Esophagus muscularis mucosa (tissue), 4 donors: Measurements from ENCODE around the gene VSIG10. TPM values are rescaled to one million over a fixed set of nuclear protein-coding genes. Genes with fewer than 3 reads are reported as not detected.

Experiments used
- DNase-seq: peaks from one replicate; pipeline ENCODE4 v3.0.0-alpha.2; 2017; ENCODE audit errors: extremely low spot score
- H3K27ac ChIP-seq, 4 donors: fragments of 200-600 bp; sonication (generic); replicated peaks in 1 of 4; 1 replicate in 3 of 4; 2 replicates in 1 of 4; pipeline ENCODE4 v1.5.1; 2016 to 2019; ENCODE audit warnings: mild to moderate bottlenecking in 1 of 4
- H3K27me3 ChIP-seq, 4 donors: fragments of 200-600 bp; sonication (generic); one replicate each; pipeline versions ENCODE4 v1.5.1 to v1.6.0; 2016 to 2019
- H3K36me3 ChIP-seq, 4 donors: fragments of 200-600 bp; sonication (generic); one replicate each; pipeline ENCODE4 v1.5.1; 2016 to 2019
- H3K4me1 ChIP-seq, 4 donors: fragments of 200-600 bp; sonication (generic); one replicate each; pipeline ENCODE4 v1.5.1; 2016 to 2019
- H3K4me3 ChIP-seq, 4 donors: fragments of 200-600 bp; sonication (generic); 1 replicate in 2 of 4; 2 replicates in 2 of 4; pipeline ENCODE4 v1.5.1; 2016 to 2019; ENCODE audit warnings: mild to moderate bottlenecking in 4 of 4, moderate library complexity in 1 of 4
- H3K9me3 ChIP-seq, 4 donors: fragments of 200-600 bp; sonication (generic); 1 replicate in 3 of 4; 2 replicates in 1 of 4; pipeline ENCODE4 v1.5.1; 2016 to 2019
- EP300 ChIP-seq: sonication (generic); formaldehyde crosslinking; IDR thresholded peaks from one replicate; pipeline ENCODE4 v1.6.1; 2017; ENCODE audit warnings: antibody characterized with exemption
- POLR2A ChIP-seq: fragments of 450-650 bp; IDR thresholded peaks from one replicate; pipeline ENCODE4 v1.6.1; 2017; ENCODE audit warnings: antibody characterized with exemption, moderate library complexity, mild to moderate bottlenecking, low read depth
- POLR2AphosphoS5 ChIP-seq, 2 donors: sonication (generic); formaldehyde crosslinking; IDR thresholded peaks; one replicate each; pipeline ENCODE4 v1.6.1; 2017; ENCODE audit warnings: antibody characterized with exemption in 2 of 2
- WGBS: methylation state at CpG from one replicate; pipeline ENCODE4 v1.1.5; 2018; 5-methylcytosine and 5-hydroxymethylcytosine counted together
- intact Hi-C: fragments of 100-400 bp; cut with DNase I; formaldehyde crosslinking; loops from one replicate; pipeline ENCODE4 v1.15.1; 2023
- total RNA-seq, 4 donors: library from RNA; depleted of rRNA; stranded (reverse); fragments of >200 nt; gene quantifications; one replicate each; pipeline versions ENCODE4 v1.1.0 to v1.2.1, GENCODE V29; 2016
- TF ChIP-seq, protein P1 (sequence below), 3 experiments: fragments of 200-600 bp in 2 of 3; fragments of 450-650 bp in 1 of 3; sonication (generic) in 2 of 3; IDR thresholded peaks; one replicate each; pipeline ENCODE4 v1.5.1; 2017 to 2019; ENCODE audit warnings: antibody characterized with exemption in 3 of 3, mild to moderate bottlenecking in 2 of 3, moderate library complexity in 1 of 3

The VSIG10 gene
- total RNA-seq, 4 donors from 2014 or later = 14.1 to 71.7 (median 22.0) TPM

DNA sequence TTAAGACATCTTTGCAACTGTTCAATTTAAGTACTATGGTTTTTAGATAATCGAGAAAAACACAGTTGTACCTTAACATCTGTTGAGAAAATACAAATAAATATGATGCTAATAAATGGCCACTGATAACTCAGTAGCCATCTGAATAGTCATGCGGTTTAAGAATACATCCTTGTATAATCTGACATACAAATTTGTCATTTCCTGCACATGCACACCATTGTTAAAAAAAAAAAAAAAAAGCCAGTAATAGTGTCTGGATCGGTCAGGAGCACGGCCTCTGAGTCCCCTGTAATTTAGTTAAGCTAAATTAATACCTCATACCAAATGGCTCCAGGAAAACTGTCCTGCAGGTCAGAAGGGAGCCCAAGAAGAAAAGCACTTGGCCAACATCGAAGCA, 70.5 kb downstream of the VSIG10 start:
- no peak overlapping the region for H3K4me3 ChIP-seq
- peaks cover 67 to 98% (median 92%) of the 10 kb centered on the region in 4 donors for H3K36me3 ChIP-seq
- H3K27ac ChIP-seq = no peak overlapping the region
- no peaks in the 10 kb centered on the region for H3K9me3 ChIP-seq
- DNase-seq = no peak
- TF ChIP-seq EP300 (no peak), POLR2A (no peak), POLR2AphosphoS5 (IDR thresholded peaks at IDR 0.05) (no peak)
- TF ChIP-seq, protein P1, sequence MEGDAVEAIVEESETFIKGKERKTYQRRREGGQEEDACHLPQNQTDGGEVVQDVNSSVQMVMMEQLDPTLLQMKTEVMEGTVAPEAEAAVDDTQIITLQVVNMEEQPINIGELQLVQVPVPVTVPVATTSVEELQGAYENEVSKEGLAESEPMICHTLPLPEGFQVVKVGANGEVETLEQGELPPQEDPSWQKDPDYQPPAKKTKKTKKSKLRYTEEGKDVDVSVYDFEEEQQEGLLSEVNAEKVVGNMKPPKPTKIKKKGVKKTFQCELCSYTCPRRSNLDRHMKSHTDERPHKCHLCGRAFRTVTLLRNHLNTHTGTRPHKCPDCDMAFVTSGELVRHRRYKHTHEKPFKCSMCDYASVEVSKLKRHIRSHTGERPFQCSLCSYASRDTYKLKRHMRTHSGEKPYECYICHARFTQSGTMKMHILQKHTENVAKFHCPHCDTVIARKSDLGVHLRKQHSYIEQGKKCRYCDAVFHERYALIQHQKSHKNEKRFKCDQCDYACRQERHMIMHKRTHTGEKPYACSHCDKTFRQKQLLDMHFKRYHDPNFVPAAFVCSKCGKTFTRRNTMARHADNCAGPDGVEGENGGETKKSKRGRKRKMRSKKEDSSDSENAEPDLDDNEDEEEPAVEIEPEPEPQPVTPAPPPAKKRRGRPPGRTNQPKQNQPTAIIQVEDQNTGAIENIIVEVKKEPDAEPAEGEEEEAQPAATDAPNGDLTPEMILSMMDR (IDR thresholded peaks at IDR 0.05) = no peak
- H3K27me3 ChIP-seq = no peaks in the 10 kb centered on the region
- intact Hi-C loops = loop anchor here (10.0 kb wide), 1 partner anchor 159 kb away; no protein-coding TSS in a partner anchor
- WGBS = 83% methylated on average over 5 of the region's 5 CpGs
- peaks cover 0 to 8% (median 6%) of the 10 kb centered on the region in 4 donors for H3K4me1 ChIP-seq

DNA sequence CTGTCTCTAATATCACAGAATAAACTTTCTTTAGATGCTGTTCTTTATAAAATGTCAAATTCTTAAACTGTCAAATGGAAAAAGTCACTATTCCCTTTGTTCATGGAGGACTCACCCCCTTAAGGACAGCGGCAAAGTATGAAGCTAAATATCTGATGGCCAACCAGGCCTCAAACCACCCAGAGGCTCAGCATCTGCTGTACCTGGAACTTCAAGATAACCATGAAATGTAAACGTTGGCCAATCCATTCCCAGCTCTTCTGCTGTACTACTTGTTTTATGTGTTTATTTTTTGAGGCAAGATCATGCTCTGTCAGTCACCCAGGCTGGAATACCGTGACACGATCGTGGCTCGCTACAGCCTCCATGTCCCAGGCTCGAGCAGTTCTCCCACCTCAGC, 71.6 kb downstream of the VSIG10 start:
- DNase-seq = no peak
- Histone ChIP-seq H3K4me1 (peaks cover 0 to 8% (median 6%) of the 10 kb centered on the region in 4 donors), H3K9me3 (no peaks in the 10 kb centered on the region), H3K36me3 (peaks cover 55 to 98% (median 90%) of the 10 kb centered on the region in 4 donors), H3K27me3 (no peaks in the 10 kb centered on the region), H3K4me3 (no peak overlapping the region), H3K27ac (no peak overlapping the region)
- WGBS = 95% methylated on average over 7 of the region's 7 CpGs
- TF ChIP-seq POLR2A = no peak
- TF ChIP-seq, protein P1 (IDR thresholded peaks at IDR 0.05) = no peak
- no peak for TF ChIP-seq POLR2AphosphoS5 (IDR thresholded peaks at IDR 0.05)
- TF ChIP-seq EP300 = no peak
- intact Hi-C loops = loop anchor here (10.0 kb wide), 1 partner anchor 157 kb away; no protein-coding TSS in a partner anchor

DNA sequence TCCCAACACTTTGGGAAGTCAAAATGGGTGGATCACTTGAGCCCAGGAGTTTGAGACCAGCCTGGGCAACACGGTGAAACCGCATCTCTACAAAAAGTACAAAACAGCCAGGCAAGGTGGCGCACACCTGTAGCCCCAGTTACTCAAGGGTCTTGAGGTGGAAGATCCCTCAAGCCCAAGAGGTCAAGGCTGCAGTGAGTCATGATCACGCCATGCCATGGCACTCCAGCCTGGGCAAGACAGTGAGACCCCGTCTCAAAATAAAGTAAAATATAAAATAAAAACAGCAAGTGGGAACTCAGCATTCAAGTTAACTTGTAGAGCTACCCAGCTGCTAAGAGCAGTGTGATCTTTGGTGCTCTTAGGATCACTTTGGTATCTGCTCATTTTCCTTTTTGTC, 74.6 kb downstream of the VSIG10 start:
- TF ChIP-seq EP300 = no peak
- TF ChIP-seq POLR2AphosphoS5 (IDR thresholded peaks at IDR 0.05) = no peak
- TF ChIP-seq, protein P1 (IDR thresholded peaks at IDR 0.05) = no peak
- TF ChIP-seq POLR2A = no peak
- 100% methylated on average over 5 of the region's 5 CpGs for WGBS
- intact Hi-C loops = no loop called here
- H3K4me3 ChIP-seq = no peak overlapping the region
- H3K27ac ChIP-seq = no peak overlapping the region
- no peak for DNase-seq
- no peaks in the 10 kb centered on the region for H3K9me3 ChIP-seq
- no peaks in the 10 kb centered on the region for H3K4me1 ChIP-seq
- no peaks in the 10 kb centered on the region for H3K27me3 ChIP-seq
- peaks cover 26 to 98% (median 87%) of the 10 kb centered on the region in 4 donors for H3K36me3 ChIP-seq

DNA sequence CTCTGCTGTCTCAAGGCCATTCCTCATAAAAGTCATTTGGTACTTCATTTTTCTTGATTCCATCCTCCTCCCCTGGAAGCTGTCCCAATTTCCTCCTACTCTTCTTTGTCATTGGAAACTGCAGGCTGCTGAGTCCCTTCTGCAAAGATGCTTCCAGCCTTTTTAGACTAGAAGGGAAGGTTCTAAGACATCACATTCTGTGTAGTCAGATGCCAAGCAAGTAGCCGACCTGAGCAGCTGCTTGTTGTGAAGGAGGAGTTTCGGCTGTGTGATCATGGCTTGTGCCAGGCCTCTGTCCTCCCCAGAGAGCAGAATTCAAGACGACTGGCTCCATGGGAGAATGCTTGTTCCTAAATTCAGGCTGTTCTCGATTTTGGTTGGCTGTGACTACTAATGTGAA, 78.6 kb downstream of the VSIG10 start:
- 75% methylated on average over 4 of the region's 4 CpGs for WGBS

More for the DNA sequence above, 78.6 kb downstream of the VSIG10 start:
- intact Hi-C loops = no loop called here
- Histone ChIP-seq H3K27ac (no peak overlapping the region), H3K27me3 (no peaks in the 10 kb centered on the region), H3K4me3 (no peak overlapping the region), H3K36me3 (peaks cover 0 to 98% (median 72%) of the 10 kb centered on the region in 4 donors), H3K4me1 (no peaks in the 10 kb centered on the region), H3K9me3 (no peaks in the 10 kb centered on the region)
- TF ChIP-seq POLR2A (no peak), POLR2AphosphoS5 (IDR thresholded peaks at IDR 0.05) (no peak), EP300 (no peak)
- TF ChIP-seq, protein P1 (IDR thresholded peaks at IDR 0.05) = no peak
- DNase-seq = no peak
